HG02678 (cell line): ENCODE results near the gene PIERCE2.
A peak's percentile ranks its signal among the peaks of the same experiment; 100 is the strongest.
"Not testable (repeated sequence)": the region's sequence is repeated elsewhere in the genome, so short reads cannot be mapped to it uniquely, and the experiment has no call there.

Source experiments
- ATAC-seq: cut with Tn5 transposase; IDR thresholded peaks from one replicate; pipeline ENCODE4 v1.9.1; 2021; ENCODE audit warnings: mild to moderate bottlenecking, moderate library complexity; ENCODE audit not compliant: unreplicated experiment

Gene PIERCE2

GRCh38 chr15:55408012-55408928 lies at the start of gene PIERCE2, which contains the start of gene CCPG1:
TSS of gene PIERCE2 (plus strand) at chr15:55408495. CDS start at chr15:55408769, 274 bp downstream.
TSS of gene CCPG1 (minus strand) at chr15:55408359. CDS start at chr15:55389424, 18,935 bp downstream.
- peak; percentile 92 for ATAC-seq

DNA sequence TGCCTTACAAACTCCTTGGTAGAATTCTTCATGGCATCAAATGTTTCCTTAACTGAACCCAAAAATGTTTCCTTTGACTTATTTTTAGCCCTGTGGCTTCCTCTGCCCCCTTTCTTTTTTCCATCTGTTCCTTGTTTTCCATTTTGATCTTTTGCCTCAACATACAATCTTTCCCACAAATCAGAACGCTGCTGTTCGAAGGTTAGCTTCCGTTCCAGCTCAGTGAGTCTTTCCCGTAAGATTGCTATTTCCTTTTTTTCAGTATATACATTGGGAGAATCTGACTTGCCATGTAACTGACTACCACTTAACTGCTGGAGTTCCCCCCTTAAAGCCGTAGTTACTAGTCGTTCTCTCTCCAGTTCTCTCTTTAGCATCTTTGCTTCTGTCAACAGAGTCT lies 48.0 kb upstream of the PIERCE2 start:
- no peak for ATAC-seq

- no peak for ATAC-seq
These were observed 47.2 kb upstream of the PIERCE2 start for GRCh38 chr15:55361048-55361447.

- ATAC-seq: no peak
These were observed 45.7 kb upstream of the PIERCE2 start for GRCh38 chr15:55362641-55363040.

- ATAC-seq: no peak
These were observed 41.3 kb upstream of the PIERCE2 start for GRCh38 chr15:55366981-55367380.

- peak; percentile 68 for ATAC-seq
These were observed 35.4 kb upstream of the PIERCE2 start for GRCh38 chr15:55372701-55373440.

DNA sequence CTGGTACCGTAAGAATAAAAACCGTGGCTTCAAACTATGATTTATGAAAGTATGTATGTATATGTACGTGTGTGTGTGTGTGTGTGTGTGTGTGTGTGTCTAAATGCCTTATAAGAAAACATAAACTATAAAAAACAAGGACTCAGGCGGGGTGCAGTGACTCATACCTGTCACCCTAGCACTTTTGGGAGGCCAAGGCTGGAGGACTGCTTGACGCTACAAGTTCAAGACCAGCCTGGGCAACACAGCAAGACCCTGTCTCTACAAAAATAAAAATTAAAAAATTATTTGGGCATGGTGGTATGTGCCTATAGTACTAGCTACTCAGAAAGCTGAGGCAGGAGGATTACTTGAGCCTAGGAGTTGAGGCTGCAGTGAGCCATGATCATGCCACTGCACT lies 29.2 kb upstream of the PIERCE2 start:
- ATAC-seq: no peak

- ATAC-seq: no peak
These were observed 26.7 kb upstream of the PIERCE2 start for GRCh38 chr15:55381595-55381994.

DNA sequence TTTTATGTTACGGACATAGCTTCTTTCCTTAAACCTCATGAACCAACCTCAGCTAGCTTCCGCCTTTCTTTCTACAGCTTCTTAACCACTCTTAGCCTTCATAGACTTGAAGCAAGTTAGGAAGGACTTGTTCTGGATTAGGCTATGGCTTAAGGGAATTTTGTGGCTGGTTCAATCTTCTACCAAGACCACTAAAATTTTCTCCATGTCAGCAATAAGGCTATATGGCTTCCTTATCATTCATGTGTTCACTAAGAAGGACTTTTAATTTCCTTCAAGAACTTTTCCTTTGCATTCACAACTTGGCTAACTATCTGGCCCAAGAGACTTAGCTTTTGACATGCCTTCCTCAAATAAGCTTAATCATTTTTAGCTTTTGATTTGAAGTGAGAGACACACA lies 24.6 kb upstream of the PIERCE2 start:
- no peak for ATAC-seq

DNA sequence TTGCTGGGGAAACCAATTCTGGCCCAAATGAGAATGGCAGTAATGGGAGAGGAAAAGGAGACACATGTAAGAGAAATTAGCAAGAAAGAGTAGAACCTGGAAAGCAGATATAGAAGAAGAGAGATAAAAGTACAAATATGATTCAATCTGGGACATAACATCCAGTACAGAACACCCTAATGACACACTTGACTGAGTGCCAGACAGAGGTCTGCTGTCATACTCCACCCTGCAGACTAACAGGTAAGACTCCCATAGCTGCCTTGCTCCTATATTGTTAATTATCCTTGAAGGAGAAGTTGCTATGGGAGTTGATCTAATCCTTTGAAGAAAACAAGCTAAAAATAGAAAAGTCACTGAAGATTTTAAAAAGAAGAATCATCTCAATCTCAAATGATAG lies 21.3 kb upstream of the PIERCE2 start:
- ATAC-seq: no peak

- no peak for ATAC-seq
These were observed 19.1 kb upstream of the PIERCE2 start for GRCh38 chr15:55389264-55389607.

DNA sequence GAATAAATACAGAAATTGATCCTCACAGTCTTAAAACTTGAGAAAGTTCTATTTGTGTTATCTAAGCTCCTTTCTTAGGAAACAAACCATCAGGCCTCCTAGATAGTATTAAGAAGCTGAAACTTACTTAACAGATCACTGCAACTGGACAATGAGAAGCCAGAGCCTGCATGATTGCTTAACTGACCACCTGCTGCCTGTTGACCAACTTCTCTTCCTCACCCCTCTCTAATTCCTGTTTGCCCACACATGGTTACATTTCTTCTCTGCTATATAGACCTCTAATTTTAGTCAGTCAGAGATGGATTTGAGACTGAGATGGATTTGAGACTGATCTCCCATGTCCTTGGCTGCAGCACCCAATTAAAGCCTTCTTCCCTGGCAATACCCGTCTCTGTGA lies 13.6 kb upstream of the PIERCE2 start:
- ATAC-seq: no peak

- no peak for ATAC-seq
These were observed 10.1 kb upstream of the PIERCE2 start for GRCh38 chr15:55398243-55398642.

GRCh38 chr15:55400050-55400449 lies 8.2 kb upstream of the PIERCE2 start:
- ATAC-seq: not testable (repeated sequence)

GRCh38 chr15:55401786-55402246 lies 6.5 kb upstream of the PIERCE2 start:
- ATAC-seq: no peak

- peak; percentile 36 for ATAC-seq
These were observed 5.6 kb upstream of the PIERCE2 start for GRCh38 chr15:55402707-55403106.

DNA sequence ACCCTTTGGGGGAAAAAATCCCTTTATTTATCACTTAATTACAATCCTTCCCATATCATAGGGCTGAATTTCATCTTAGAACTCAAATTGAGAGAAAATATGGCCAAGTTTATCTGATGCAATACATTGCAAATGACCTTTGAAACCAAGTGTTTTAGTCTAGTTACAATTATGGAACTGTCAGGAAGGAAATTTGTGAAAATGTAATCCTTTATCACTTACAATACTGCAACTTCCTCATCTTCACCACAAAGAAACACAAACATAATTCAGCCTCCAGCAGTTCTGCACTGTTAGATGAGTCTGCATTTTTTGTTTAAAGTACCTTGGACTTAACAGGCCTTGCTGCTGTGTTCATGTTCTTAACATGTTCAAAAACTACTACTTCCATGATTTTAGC lies 4.8 kb upstream of the PIERCE2 start:
- ATAC-seq: no peak

- ATAC-seq: peak; percentile 0
These were observed 740 bp upstream of the PIERCE2 start for GRCh38 chr15:55407498-55408011.

GRCh38 chr15:55408976-55409375 lies 681 bp downstream of the PIERCE2 start:
- ATAC-seq: not testable (repeated sequence)

- not testable (repeated sequence) for ATAC-seq
These were observed 9.4 kb downstream of the PIERCE2 start for GRCh38 chr15:55417678-55418077.

- ATAC-seq: no peak
These were observed 12.0 kb downstream of the PIERCE2 start for GRCh38 chr15:55420171-55420866.
